Mucosa of descending colon (tissue), 3 donors: ENCODE data around the gene ZC3H13. TPM values are rescaled to one million over a fixed set of nuclear protein-coding genes. Genes with fewer than 3 reads are reported as not detected.
A peak's percentile ranks its signal among the peaks of the same experiment; 100 is the strongest.

Experiments
- ATAC-seq: fragments of 200-7000 bp; cut with Tn5 transposase; one replicate; pipeline ENCODE4 v1.9.1; 2020; ENCODE audit warnings: mild to moderate bottlenecking, moderate library complexity
- DNase-seq, 3 donors: peaks; one replicate each; pipeline ENCODE4 v3.0.0-alpha.2; 2020
- H3K36me3 ChIP-seq: fragments of 200-600 bp; one replicate; pipeline ENCODE4 v1.8.0; 2021; ENCODE audit warnings: low read depth, mild to moderate bottlenecking
- H3K4me1 ChIP-seq: fragments of 200-600 bp; one replicate; pipeline ENCODE4 v1.8.0; 2021; ENCODE audit warnings: low read depth, mild to moderate bottlenecking
- H3K4me3 ChIP-seq: fragments of 200-600 bp; one replicate; pipeline ENCODE4 v1.8.0; 2021; ENCODE audit warnings: mild to moderate bottlenecking
- H3K9me3 ChIP-seq: fragments of 200-600 bp; one replicate; pipeline ENCODE4 v1.8.0; 2021; ENCODE audit warnings: mild to moderate bottlenecking
- CTCF ChIP-seq: fragments of 200-600 bp; IDR thresholded peaks from one replicate; pipeline ENCODE4 v1.8.0; 2022; ENCODE audit warnings: antibody characterized with exemption, mild to moderate bottlenecking
- intact Hi-C, 2 donors: fragments of 100-400 bp; cut with DNase I in 1 of 2; cut with micrococcal nuclease in 1 of 2; formaldehyde crosslinking; loops; one replicate each; pipeline versions ENCODE4 v1.11.0 to v1.11.1; 2022; cut with DNase I, micrococcal nuclease
- total RNA-seq, 3 donors: library from RNA; stranded (reverse); fragmentation: NEBNext Ultra II Directional in 2 of 3; extraction: Animal tissue kit (Norgen Biotek cat#: 25700) in 2 of 3; gene quantifications; one replicate each; pipeline versions ENCODE4 v1.2.1 to v1.2.4, GENCODE V29; 2021 to 2023
- donor health status: DM: no; HTN: no; CAD: no; lungs with moderate emphysema.
- donor health status: DM: no; HTN: no; CAD: no.
- donor health status: DM: no; HTN: yes; CAD: no.

Gene ZC3H13
- total RNA-seq, 3 donors from 2014 or later: 26.6 to 70.9 (median 29.5) TPM

GRCh38 chr13:46059405-46059804 lies 6.9 kb upstream of the ZC3H13 start:
- ATAC-seq (no peak), DNase-seq (no peak)
- no peaks in the 10 kb centered on the region for H3K36me3 ChIP-seq
- no peak for TF ChIP-seq CTCF
- H3K9me3 ChIP-seq: no peaks in the 10 kb centered on the region
- no peak overlapping the region for H3K4me3 ChIP-seq
- no peaks in the 10 kb centered on the region for H3K4me1 ChIP-seq
- intact Hi-C loops: no loop called here

GRCh38 chr13:46058268-46058667 lies 5.7 kb upstream of the ZC3H13 start:
- intact Hi-C loops: no loop called here
- ATAC-seq: no peak
- Histone ChIP-seq H3K36me3 (no peaks in the 10 kb centered on the region), H3K4me3 (no peak overlapping the region), H3K4me1 (peaks cover 2% of the 10 kb centered on the region), H3K9me3 (no peaks in the 10 kb centered on the region)
- no peak for DNase-seq
- TF ChIP-seq CTCF: no peak

GRCh38 chr13:46057256-46058015 lies 4.9 kb upstream of the ZC3H13 start:
- no peak for ATAC-seq
- H3K4me1 ChIP-seq: peaks cover 8% of the 10 kb centered on the region
- H3K4me3 ChIP-seq: no peak overlapping the region
- no peaks in the 10 kb centered on the region for H3K9me3 ChIP-seq
- no peak for DNase-seq
- H3K36me3 ChIP-seq: no peaks in the 10 kb centered on the region
- no peak for TF ChIP-seq CTCF
- intact Hi-C loops: no loop called here

- no peak for TF ChIP-seq CTCF
- Histone ChIP-seq H3K36me3 (no peaks in the 10 kb centered on the region), H3K4me1 (peaks cover 20% of the 10 kb centered on the region), H3K4me3 (no peak overlapping the region), H3K9me3 (no peaks in the 10 kb centered on the region)
- ATAC-seq: no peak
- intact Hi-C loops: no loop called here
- DNase-seq: no peak
Observed at GRCh38 chr13:46053162-46054012, 841 bp upstream of the ZC3H13 start.

- DNase-seq: no peak
- H3K9me3 ChIP-seq: no peaks in the 10 kb centered on the region
- intact Hi-C loops: no loop called here
- peaks cover 20% of the 10 kb centered on the region for H3K4me1 ChIP-seq
- peak; percentile 18 for ATAC-seq
- H3K4me3 ChIP-seq: peak overlapping the region; percentile 76
- no peaks in the 10 kb centered on the region for H3K36me3 ChIP-seq
- no peak for TF ChIP-seq CTCF
Observed at GRCh38 chr13:46051968-46052318, 603 bp downstream of the ZC3H13 start.
